ENCODE measurements around the gene PDLIM7. TPM values are rescaled to one million over a fixed set of nuclear protein-coding genes. Genes with fewer than 3 reads are reported as not detected.

Gene PDLIM7
- 169 and 204 TPM in 2 replicates for total RNA-seq

GRCh38 chr5:177497292-177498012 lies at the start of gene PDLIM7:
PDLIM7 (minus strand) TSS chr5:177497604; CDS start chr5:177496512, 1,092 bp downstream.

GRCh38 chr5:177516601-177517568 lies 19.5 kb upstream of the PDLIM7 start, which contains the start of gene DDX41:
DDX41 (minus strand) TSS chr5:177516961; CDS start chr5:177516945, 16 bp downstream.

GRCh38 chr5:177509381-177509951 lies 12.1 kb upstream of the PDLIM7 start, which contains the start of gene DOK3:
DOK3 (minus strand) TSS chr5:177509826; CDS start chr5:177509540, 286 bp downstream.

GRCh38 chr5:177473443-177474001 lies 23.9 kb downstream of the PDLIM7 start, which contains the start of gene DBN1:
DBN1 (minus strand) TSS chr5:177473634; CDS start chr5:177473521, 113 bp downstream.

GRCh38 chr5:177446200-177447065 lies 51.0 kb downstream of the PDLIM7 start, which contains the start of gene PRR7:
PRR7 (plus strand) TSS chr5:177446814; CDS start chr5:177455068, 8,254 bp downstream.

Other genes starting within 250 kb of the PDLIM7 start
- 31.3 and 35.7 TPM in 2 replicates for gene RAB24, start 193.9 kb downstream of the PDLIM7 start, total RNA-seq
- gene PRELID1, start 193.8 kb downstream of the PDLIM7 start, total RNA-seq: 111 and 122 TPM in 2 replicates
- gene MXD3, start 185.7 kb downstream of the PDLIM7 start, total RNA-seq: 7.9 and 12.3 TPM in 2 replicates
- 328 and 333 TPM in 2 replicates for gene LMAN2, start 145.9 kb downstream of the PDLIM7 start, total RNA-seq
- gene RGS14, start 139.7 kb downstream of the PDLIM7 start, total RNA-seq: 1.4 and 4.9 TPM in 2 replicates
- not detected in 2 replicates for gene SLC34A1, start 113.2 kb downstream of the PDLIM7 start, total RNA-seq
- not detected in 2 replicates for gene PFN3, start 96.9 kb downstream of the PDLIM7 start, total RNA-seq
- gene F12, start 88.0 kb downstream of the PDLIM7 start, total RNA-seq: not detected in 2 replicates
- gene GRK6, start 70.9 kb downstream of the PDLIM7 start, total RNA-seq: 17.7 and 21.9 TPM in 2 replicates
- 28.3 and 30.3 TPM in 2 replicates for gene PRR7, start 50.8 kb downstream of the PDLIM7 start, total RNA-seq
- 139 and 144 TPM in 2 replicates for gene DBN1, start 24.0 kb downstream of the PDLIM7 start, total RNA-seq
- under 0.01 and 2.3 TPM in 2 replicates for gene DOK3, start 12.2 kb upstream of the PDLIM7 start, total RNA-seq
- gene DDX41, start 19.4 kb upstream of the PDLIM7 start, total RNA-seq: 114 and 118 TPM in 2 replicates
- 23.8 and 24.9 TPM in 2 replicates for gene FAM193B, start 57.0 kb upstream of the PDLIM7 start, total RNA-seq
- 178 and 244 TPM in 2 replicates for gene TMED9, start 94.6 kb upstream of the PDLIM7 start, total RNA-seq
- 40.1 and 44.9 TPM in 2 replicates for gene B4GALT7, start 102.5 kb upstream of the PDLIM7 start, total RNA-seq

Data from cardiac atrium fibroblast (primary cell).